Measurements from ENCODE around the gene SLC25A43. TPM values are rescaled to one million over a fixed set of nuclear protein-coding genes. Genes with fewer than 3 reads are reported as not detected.
A peak's percentile ranks its signal among the peaks of the same experiment; 100 is the strongest.
"Not testable (repeated sequence)": the region's sequence is repeated elsewhere in the genome, so short reads cannot be mapped to it uniquely, and the experiment has no call there.

The SLC25A43 gene
- total RNA-seq, 1 donor from 2014 or later, result 8.8 TPM

- peak; percentile 53 for DNase-seq
Measured at GRCh38 chrX:119468551-119469312, 69.6 kb downstream of the SLC25A43 start.

- no peak for DNase-seq
Measured at GRCh38 chrX:119469313-119469635, 70.1 kb downstream of the SLC25A43 start.

GRCh38 chrX:119474615-119475388, 75.7 kb downstream of the SLC25A43 start:
- no peak for DNase-seq

GRCh38 chrX:119475389-119476101, 76.4 kb downstream of the SLC25A43 start:
- no peak for DNase-seq

- DNase-seq, result no peak
Measured at GRCh38 chrX:119477812-119478232, 78.7 kb downstream of the SLC25A43 start.

GRCh38 chrX:119478504-119478903, 79.4 kb downstream of the SLC25A43 start:
- no peak for DNase-seq

GRCh38 chrX:119479845-119480244, 80.7 kb downstream of the SLC25A43 start:
- no peak for DNase-seq

- DNase-seq, result peak; percentile 32
Measured at GRCh38 chrX:119481323-119481801, 82.2 kb downstream of the SLC25A43 start.

GRCh38 chrX:119482041-119482440, 82.9 kb downstream of the SLC25A43 start:
- no peak for DNase-seq

- DNase-seq, result peak; percentile 2
Measured at GRCh38 chrX:119482481-119483480, 83.6 kb downstream of the SLC25A43 start.

GRCh38 chrX:119486745-119487144, 87.6 kb downstream of the SLC25A43 start:
- DNase-seq, result no peak

GRCh38 chrX:119487766-119488165, 88.6 kb downstream of the SLC25A43 start:
- not testable (repeated sequence) for DNase-seq

GRCh38 chrX:119488749-119489148, 89.6 kb downstream of the SLC25A43 start:
- no peak for DNase-seq

- no peak for DNase-seq
Measured at GRCh38 chrX:119489212-119490074, 90.3 kb downstream of the SLC25A43 start.

- no peak for DNase-seq
Measured at GRCh38 chrX:119492463-119492862, 93.3 kb downstream of the SLC25A43 start.

GRCh38 chrX:119493851-119494495, 94.8 kb downstream of the SLC25A43 start:
- DNase-seq, result not testable (repeated sequence)

- no peak for DNase-seq
Measured at GRCh38 chrX:119495734-119496726, 96.9 kb downstream of the SLC25A43 start.

GRCh38 chrX:119497185-119497584, 98.0 kb downstream of the SLC25A43 start:
- no peak for DNase-seq
